ENCODE data around the gene RAB30. TPM values are rescaled to one million over a fixed set of nuclear protein-coding genes. Genes with fewer than 3 reads are reported as not detected.

Gene RAB30
- total RNA-seq, 2 experiments from 2014 or later = 76.2 to 79.2 TPM

DNA sequence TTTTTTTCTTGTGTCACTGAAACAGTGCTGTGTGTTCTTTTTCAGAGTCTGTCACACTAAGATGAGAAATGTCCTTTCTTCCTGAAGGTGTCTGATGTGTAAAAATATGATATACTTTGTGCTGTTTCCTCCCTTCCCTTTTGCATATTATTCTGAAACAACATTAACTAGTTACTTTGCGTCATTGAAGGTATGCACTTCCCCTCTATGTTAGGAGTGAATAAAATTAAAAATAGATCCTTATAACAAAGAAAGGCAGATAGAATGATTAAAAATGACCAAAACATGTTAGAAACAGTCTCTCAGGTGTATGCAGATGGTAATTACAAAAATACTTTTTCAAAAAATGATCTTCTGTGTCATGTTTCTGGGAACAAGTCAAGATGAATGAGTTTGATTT, 1.6 kb upstream of the RAB30 start:
- H3K36me3 ChIP-seq (ENCODE audit: insufficient read depth, low read length) = peaks cover 8% of the 10 kb centered on the region
- peak in 1 of 14 experiments; percentile 9 for DNase-seq

DNA sequence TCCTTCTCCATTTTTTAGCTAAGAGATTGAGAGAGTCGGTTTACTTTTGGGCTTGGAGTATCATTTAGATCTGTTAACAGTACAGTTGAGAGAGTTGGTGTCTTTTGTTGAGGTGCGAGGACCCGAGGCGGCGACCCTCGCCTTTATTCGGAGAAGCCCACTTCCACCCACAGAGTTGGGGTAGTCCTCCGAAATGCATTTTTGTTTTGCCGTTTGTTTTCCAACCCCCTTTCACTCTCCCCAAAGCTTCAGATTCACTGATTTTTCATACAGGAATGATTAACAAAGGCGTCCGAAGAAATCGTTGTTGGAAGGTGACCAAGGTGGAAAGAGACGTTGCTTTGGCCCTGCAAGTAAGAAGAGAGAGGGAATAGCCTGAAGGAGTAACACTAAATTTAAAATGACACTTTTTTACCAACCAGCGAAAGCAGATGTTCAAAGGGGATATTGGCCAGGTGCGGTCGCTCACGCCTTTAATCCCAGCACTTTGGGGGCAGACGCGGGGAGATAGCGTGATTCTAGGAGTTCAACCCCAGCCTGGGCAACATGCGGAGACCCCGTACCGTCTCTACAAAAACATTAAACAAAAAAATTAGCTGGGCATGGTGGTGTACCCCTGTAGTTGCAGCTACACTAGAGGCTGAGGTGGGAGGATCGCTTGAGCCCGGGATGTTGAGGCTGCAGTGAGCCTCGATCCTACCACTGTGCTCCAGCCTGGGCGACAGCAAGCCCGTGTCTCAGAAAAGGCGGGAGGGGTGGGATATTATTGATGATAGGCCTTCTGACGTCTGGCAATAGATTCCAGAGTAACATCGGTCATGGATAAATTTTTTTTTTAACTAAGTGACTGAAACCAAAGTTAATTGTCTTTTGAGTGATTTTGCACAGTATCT, 899 bp upstream of the RAB30 start:
- peaks cover 8% of the 10 kb centered on the region for H3K36me3 ChIP-seq (ENCODE audit: insufficient read depth, low read length)
- Mint-ChIP-seq H3K27me3 (no peaks in the 10 kb centered on the region), H3K27ac (no peak overlapping the region), H3K4me3 (no peak overlapping the region), H3K36me3 (ENCODE audit: low read depth) (peaks cover 32% of the 10 kb centered on the region), H3K4me1 (ENCODE audit: low read depth) (peaks cover 4% of the 10 kb centered on the region), H3K9me3 (no peaks in the 10 kb centered on the region)
- no peaks in the 10 kb centered on the region for H3K9me3 ChIP-seq (ENCODE audit: control insufficient read depth in 1 of 2, insufficient read depth in 1 of 2, low read length in 2 of 2)
- H3K4me1 ChIP-seq (ENCODE audit: insufficient read depth, low read length) = peaks cover 35% of the 10 kb centered on the region
- intact Hi-C loops (cut with DNase I, micrococcal nuclease) = loop anchor here (1.0 to 5.0 kb wide), 5 partner anchors 45 to 214 kb away; partner anchors contain the start of genes CCDC90B (in 2 of the 2) and PCF11 (in 1 of the 2)
- H3K27me3 ChIP-seq (ENCODE audit: control insufficient read depth in 1 of 2, insufficient read depth in 2 of 2, low read length in 2 of 2) = no peaks in the 10 kb centered on the region
- TF ChIP-seq, protein P1, sequence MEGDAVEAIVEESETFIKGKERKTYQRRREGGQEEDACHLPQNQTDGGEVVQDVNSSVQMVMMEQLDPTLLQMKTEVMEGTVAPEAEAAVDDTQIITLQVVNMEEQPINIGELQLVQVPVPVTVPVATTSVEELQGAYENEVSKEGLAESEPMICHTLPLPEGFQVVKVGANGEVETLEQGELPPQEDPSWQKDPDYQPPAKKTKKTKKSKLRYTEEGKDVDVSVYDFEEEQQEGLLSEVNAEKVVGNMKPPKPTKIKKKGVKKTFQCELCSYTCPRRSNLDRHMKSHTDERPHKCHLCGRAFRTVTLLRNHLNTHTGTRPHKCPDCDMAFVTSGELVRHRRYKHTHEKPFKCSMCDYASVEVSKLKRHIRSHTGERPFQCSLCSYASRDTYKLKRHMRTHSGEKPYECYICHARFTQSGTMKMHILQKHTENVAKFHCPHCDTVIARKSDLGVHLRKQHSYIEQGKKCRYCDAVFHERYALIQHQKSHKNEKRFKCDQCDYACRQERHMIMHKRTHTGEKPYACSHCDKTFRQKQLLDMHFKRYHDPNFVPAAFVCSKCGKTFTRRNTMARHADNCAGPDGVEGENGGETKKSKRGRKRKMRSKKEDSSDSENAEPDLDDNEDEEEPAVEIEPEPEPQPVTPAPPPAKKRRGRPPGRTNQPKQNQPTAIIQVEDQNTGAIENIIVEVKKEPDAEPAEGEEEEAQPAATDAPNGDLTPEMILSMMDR (IDR thresholded peaks at IDR 0.05) = no peak
- ChIA-PET POLR2A (interaction anchor here (0.6 to 8.4 kb wide), 20 partner anchors 9 to 213 kb away, joined by 3 to 186 read pairs (median 5); partner anchors contain the start of genes DDIAS, PCF11 and PRCP), CTCF (no interaction called here)
- peak overlapping the region; percentile 68 for H3K4me3 ChIP-seq (ENCODE audit: low read length)
- H3K27ac ChIP-seq (ENCODE audit: low read depth in 1 of 2, low read length in 2 of 2) = peak overlapping the region; percentile 78 to 91
- DNase-seq = peak in 2 of 14 experiments; percentile 14 to 37
- no peak for ATAC-seq (ENCODE audit: poor library complexity)

More for the DNA sequence above, 1.6 kb upstream of the RAB30 start:
- H3K27ac ChIP-seq (ENCODE audit: low read depth in 1 of 2, low read length in 2 of 2) = no peak overlapping the region
- H3K27me3 ChIP-seq (ENCODE audit: control insufficient read depth in 1 of 2, insufficient read depth in 2 of 2, low read length in 2 of 2) = no peaks in the 10 kb centered on the region
- no peak for ATAC-seq (ENCODE audit: poor library complexity)
- intact Hi-C loops (cut with DNase I, micrococcal nuclease) = loop anchor here in 1 of 2 experiments (5.0 kb wide), 2 partner anchors 44 to 206 kb away; no protein-coding TSS in a partner anchor
- no peaks in the 10 kb centered on the region for H3K27me3 Mint-ChIP-seq
- H3K27ac Mint-ChIP-seq = no peak overlapping the region
- H3K9me3 Mint-ChIP-seq = no peaks in the 10 kb centered on the region
- CTCF ChIA-PET = interaction anchor here (1.1 to 1.2 kb wide), 2 partner anchors 10 to 113 kb away, joined by 3 read pairs; no protein-coding TSS in a partner anchor
- no peak overlapping the region for H3K4me3 Mint-ChIP-seq
- H3K4me3 ChIP-seq (ENCODE audit: low read length) = peak overlapping the region; percentile 68
- H3K9me3 ChIP-seq (ENCODE audit: control insufficient read depth in 1 of 2, insufficient read depth in 1 of 2, low read length in 2 of 2) = no peaks in the 10 kb centered on the region
- H3K4me1 ChIP-seq (ENCODE audit: insufficient read depth, low read length) = peaks cover 35% of the 10 kb centered on the region
- POLR2A ChIA-PET = interaction anchor here (1.6 to 8.4 kb wide), 5 partner anchors 11 to 172 kb away, joined by 6 to 186 read pairs (median 38); partner anchors contain the start of genes DDIAS, PCF11 and PRCP
- H3K4me1 Mint-ChIP-seq (ENCODE audit: low read depth) = peaks cover 9% of the 10 kb centered on the region
- TF ChIP-seq, protein P1 (IDR thresholded peaks at IDR 0.05) = no peak
- H3K36me3 Mint-ChIP-seq (ENCODE audit: low read depth) = peaks cover 35% of the 10 kb centered on the region

DNA sequence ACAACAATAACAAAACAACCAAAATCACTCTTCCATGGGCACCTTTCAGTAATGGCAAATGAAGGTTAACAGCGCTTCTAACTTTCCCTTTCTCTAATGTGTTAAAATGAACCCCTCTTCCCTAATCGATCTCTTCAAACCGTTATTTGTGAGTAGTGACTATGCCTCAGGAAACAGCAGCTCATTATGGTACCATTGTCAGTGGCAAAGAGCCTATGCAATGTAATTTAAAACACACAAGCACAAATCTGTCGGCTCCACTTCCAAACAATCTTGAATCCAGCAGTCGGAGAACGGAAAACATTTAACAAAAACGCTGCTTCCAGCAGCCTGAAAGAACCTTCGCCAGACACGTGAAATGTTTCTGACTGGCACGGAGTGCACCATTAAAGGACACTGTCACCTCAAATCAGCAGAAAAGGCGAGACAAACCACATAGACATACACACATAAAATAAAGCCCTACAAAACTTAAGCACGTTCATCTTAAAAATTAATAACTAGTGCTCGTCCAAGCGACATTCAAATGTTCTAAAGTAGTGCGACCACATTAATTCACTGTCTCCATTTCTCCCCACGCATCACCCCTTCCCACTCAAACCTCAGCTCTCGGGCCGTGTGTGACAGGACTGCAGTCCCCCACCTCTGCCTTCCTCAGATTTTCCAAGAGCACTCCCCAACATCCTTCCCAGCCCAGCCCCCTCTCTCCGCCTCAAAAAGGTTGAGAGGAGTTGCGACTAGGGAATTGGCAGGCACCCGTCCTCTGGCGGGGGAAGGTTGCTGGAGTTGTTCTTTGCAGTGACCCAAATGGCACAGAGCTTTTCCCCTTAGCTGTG, 748 bp downstream of the RAB30 start:
- no peak overlapping the region for H3K4me3 Mint-ChIP-seq
- H3K4me3 ChIP-seq (ENCODE audit: low read length) = peak overlapping the region; percentile 68
- H3K27ac Mint-ChIP-seq = no peak overlapping the region
- peak overlapping the region; percentile 78 to 91 for H3K27ac ChIP-seq (ENCODE audit: low read depth in 1 of 2, low read length in 2 of 2)
- H3K27me3 ChIP-seq (ENCODE audit: control insufficient read depth in 1 of 2, insufficient read depth in 2 of 2, low read length in 2 of 2) = no peaks in the 10 kb centered on the region
- peaks cover 35% of the 10 kb centered on the region for H3K4me1 ChIP-seq (ENCODE audit: insufficient read depth, low read length)
- TF ChIP-seq, protein P1 (IDR thresholded peaks at IDR 0.05) = no peak
- peak in 8 of 14 experiments; percentile 2 to 48 (median 27) for DNase-seq
- H3K36me3 Mint-ChIP-seq (ENCODE audit: low read depth) = peaks cover 26% of the 10 kb centered on the region
- H3K9me3 Mint-ChIP-seq = no peaks in the 10 kb centered on the region
- ATAC-seq (ENCODE audit: poor library complexity) = no peak
- ChIA-PET CTCF (no interaction called here), POLR2A (interaction anchor here (0.6 to 8.4 kb wide), 24 partner anchors 8 to 215 kb away, joined by 3 to 186 read pairs (median 5); partner anchors contain the start of genes DDIAS, PCF11 and PRCP)
- no peaks in the 10 kb centered on the region for H3K4me1 Mint-ChIP-seq (ENCODE audit: low read depth)
- H3K36me3 ChIP-seq (ENCODE audit: insufficient read depth, low read length) = peaks cover 8% of the 10 kb centered on the region
- intact Hi-C loops (cut with DNase I, micrococcal nuclease) = loop anchor here (1.0 to 5.0 kb wide), 8 partner anchors 46 to 204 kb away; partner anchors contain the start of genes ANKRD42 (in 1 of the 2) and PRCP (in 1 of the 2)
- no peaks in the 10 kb centered on the region for H3K9me3 ChIP-seq (ENCODE audit: control insufficient read depth in 1 of 2, insufficient read depth in 1 of 2, low read length in 2 of 2)
- H3K27me3 Mint-ChIP-seq = no peaks in the 10 kb centered on the region
